Measurements from ENCODE around the gene NTSR1.

DNA sequence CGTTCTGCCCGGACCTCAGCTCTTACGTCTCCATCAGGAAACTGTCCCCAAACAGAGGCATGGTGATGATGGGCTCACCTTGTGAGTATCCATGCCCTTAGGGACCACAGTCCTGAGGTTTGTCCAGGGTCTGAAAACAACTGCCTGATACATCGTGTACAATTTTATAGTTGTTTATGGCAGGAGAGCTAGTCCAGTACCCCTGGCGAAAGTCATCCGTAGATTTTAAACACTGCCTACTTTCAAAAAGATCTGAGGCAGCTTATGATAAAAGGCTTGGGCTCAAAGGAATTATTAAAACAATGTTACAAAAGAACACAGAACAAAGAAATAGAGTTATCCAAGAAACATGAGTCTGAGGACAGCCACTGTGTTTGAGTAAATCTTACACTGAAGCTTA lies 14.0 kb downstream of the NTSR1 start:
- TF ChIP-seq, protein P1, sequence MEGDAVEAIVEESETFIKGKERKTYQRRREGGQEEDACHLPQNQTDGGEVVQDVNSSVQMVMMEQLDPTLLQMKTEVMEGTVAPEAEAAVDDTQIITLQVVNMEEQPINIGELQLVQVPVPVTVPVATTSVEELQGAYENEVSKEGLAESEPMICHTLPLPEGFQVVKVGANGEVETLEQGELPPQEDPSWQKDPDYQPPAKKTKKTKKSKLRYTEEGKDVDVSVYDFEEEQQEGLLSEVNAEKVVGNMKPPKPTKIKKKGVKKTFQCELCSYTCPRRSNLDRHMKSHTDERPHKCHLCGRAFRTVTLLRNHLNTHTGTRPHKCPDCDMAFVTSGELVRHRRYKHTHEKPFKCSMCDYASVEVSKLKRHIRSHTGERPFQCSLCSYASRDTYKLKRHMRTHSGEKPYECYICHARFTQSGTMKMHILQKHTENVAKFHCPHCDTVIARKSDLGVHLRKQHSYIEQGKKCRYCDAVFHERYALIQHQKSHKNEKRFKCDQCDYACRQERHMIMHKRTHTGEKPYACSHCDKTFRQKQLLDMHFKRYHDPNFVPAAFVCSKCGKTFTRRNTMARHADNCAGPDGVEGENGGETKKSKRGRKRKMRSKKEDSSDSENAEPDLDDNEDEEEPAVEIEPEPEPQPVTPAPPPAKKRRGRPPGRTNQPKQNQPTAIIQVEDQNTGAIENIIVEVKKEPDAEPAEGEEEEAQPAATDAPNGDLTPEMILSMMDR (conservative IDR thresholded peaks at IDR 0.05; ENCODE audit: low read depth, low read length) = no peak
- TF ChIP-seq EZH2 (IDR thresholded peaks at IDR 0.05; ENCODE audit: low read length, unreplicated experiment) = no peak
